GM19395 (cell line): Measurements from ENCODE around the gene PAGE4.
A peak's percentile ranks its signal among the peaks of the same experiment; 100 is the strongest.

Source experiments
- ATAC-seq: cut with Tn5 transposase; IDR thresholded peaks from one replicate; pipeline ENCODE4 v1.9.1; 2021; ENCODE audit warnings: mild to moderate bottlenecking, moderate library complexity; ENCODE audit not compliant: unreplicated experiment

PAGE4 gene, protein sequence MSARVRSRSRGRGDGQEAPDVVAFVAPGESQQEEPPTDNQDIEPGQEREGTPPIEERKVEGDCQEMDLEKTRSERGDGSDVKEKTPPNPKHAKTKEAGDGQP

DNA sequence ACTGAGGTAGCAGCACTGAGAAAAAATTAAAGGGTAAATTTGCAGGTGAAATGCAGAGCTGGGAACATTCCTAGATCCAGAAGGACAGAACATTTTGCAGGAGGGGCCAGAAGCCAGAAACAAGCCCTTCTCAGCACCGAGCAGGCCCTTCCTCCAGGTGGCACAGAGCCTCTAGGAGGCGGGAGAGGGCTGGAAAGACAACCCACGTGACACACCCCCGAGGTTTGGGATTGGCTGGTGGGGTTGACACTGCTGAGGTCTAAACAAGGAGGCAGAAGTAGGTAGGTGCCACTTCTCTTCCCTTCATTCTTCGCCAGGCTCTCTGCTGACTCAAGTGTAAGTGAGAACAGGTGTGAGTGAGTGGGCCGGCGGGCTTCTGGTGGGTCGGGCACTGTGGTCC lies at the start of gene PAGE4:
Gene PAGE4 (plus strand): TSS at position 288 of the 400 bp plus-strand sequence. CDS start 1,126 bp downstream, outside the sequence.
- ATAC-seq = no peak

DNA sequence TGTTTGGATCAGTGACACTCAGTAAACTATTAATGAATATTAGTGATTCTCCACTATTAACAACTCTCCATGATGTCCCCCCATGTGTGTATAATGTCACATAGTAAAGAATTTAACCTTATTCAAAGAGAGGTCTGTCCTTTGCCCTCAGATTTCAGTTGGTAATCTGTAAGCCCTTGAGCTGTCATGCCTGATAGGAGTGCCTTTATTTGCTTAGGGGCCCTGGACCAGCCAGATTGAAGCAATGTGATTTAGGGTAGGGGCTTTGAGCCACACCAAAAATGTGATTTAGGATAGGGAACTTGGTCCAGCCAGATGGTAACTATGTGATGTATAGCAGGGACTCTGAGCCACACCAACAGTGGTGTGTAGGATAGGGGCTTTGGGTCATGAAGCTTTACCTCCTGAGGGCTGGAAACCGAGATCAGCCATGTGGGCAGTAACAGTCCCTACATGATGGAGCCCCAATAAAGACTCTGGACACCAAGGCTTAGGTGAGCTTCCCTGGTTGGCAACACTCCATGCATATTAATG lies 44.3 kb upstream of the PAGE4 start:
- no peak for ATAC-seq

DNA sequence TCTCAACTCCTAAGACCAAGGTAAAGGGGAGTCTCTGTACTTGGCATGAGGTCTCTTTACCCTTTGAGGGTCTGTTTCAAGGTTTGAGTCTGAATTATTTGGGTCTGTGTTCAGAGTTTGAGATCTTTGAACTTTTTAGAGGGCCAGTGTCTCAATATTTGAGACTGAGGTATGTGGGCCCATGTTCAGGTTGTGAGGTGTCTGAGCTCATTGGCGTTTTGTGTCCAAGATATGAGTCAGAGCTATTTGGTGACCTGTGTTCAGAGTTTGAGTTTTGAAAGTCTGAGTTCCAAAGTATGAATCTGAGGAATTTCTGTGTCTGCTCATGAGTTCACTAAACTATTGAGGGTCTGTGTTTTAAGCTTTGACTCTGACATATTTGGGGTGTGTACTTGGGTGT lies 36.7 kb upstream of the PAGE4 start:
- ATAC-seq = no peak

DNA sequence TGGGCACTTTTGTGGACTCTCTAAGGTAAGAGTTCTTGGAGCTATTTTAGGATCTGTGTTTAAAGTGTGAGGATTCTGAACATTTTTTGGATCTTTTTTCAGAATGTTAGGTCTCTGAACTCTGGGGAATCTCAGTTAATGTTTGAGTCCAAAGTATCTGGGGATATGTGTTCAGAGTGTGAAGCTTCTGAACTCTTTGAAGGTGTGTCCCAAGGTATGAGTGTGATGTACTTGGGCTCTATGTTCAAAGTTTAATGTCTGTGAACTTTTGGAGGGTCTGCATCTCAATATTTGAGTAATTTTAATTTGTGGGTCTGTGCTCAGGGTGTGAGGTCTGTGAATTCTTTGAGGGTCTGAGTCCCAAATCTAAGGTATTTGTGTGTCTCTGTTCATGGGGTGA lies 35.4 kb upstream of the PAGE4 start:
- no peak for ATAC-seq

DNA sequence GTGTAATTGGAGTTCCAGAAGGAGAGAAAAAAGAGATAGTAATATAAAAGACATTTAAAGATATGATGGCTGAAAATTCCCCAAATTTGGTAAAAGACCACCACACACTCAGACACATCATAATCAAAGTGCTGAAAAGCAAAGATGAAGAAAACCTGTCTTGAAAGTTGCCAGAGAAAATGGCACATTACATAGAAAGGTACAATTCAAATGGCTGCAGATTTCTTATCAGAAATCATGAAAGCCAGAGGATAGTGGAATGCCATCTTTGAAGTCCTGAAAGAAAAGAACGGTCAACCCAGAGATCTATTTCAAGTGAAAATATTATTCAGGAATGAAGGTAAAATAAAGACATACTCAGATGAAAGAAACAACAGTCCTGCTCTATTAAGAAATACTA lies 29.3 kb upstream of the PAGE4 start:
- no peak for ATAC-seq

DNA sequence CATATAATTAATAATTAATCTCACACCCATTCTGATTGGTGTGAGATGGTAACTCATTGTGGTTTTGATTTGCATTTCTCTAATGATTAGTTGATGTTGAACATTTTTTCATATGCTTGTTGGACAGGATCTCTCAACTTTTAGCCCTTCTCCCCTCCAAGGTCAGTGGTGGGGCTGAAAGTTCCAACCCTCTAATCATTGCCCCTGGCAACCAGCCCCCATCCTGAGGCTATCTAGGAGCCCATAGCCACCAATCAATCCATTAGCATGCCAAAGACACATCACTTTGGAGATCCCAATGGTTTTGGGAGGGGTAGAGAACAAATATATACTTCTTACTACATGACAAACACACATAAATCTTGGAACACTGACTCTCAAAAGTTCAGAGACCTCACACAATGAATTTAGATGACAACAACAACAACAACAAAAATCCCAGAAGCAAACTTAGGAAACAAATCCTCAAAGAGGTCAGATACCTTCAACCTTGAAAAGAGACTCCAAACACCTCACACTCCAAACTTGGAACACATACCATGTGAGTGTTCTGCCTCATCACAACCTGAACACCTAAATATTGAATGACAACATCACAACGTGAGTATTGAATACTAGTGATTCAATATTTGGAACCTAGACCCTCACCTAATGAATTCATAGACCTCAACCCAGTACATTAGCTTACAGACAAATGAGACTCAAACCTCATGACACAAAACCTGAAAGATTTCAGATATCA lies 19.0 kb upstream of the PAGE4 start:
- no peak for ATAC-seq

DNA sequence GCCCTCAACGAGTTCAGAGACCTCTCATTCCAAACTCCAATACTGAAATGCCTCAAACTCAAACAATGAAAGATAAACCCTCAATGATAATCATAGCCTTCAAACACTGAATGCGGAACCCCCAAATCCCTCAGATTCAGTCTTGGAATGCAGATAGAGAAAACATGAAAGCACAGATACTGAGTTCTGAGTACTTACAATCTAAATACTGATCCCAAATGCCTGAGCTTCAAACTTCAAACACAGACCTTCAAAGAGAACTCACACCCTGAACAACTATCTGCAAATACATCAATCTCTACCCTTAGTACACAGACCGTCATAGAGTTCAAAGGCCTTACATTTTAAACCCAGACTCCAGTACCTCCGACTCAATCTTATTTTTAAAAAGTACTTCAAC lies 16.9 kb upstream of the PAGE4 start:
- ATAC-seq = no peak

DNA sequence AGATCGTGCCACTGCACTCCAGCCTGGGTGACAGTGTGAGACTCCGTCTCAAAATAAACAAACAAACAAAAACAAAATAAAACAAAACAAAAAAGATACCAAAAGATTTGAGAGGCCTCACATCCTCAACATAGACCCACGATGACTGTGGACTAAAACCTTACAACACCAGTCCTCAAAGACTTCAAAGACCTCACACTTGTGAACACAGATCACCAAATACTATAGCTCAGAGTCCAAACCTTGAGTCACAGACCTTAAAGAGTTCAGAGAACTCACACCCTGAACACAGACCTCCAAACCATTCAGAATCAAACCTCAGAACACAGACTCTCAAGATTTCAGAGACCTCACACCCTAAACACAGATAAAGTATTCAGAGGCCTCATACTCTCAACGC lies 12.7 kb upstream of the PAGE4 start:
- no peak for ATAC-seq

DNA sequence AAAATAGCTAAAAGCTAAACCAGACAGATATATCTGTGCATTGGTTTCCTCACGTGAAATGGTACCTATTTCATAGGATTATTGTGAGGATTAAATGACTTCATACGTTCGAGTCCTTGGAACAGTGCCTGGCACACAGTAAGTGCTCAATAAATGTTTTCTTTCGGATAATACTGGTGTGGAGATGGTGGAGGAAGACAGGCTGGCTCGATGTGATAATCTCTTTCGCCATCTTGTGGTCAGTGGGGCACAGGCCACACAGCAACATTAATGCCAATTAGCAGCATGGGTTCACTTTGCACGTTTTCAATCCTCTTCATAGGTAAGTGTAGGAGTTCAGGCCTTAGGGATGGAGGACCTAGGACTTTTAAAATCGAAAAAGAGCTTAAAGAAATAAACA lies 9.3 kb downstream of the PAGE4 start:
- ATAC-seq = peak; percentile 69

DNA sequence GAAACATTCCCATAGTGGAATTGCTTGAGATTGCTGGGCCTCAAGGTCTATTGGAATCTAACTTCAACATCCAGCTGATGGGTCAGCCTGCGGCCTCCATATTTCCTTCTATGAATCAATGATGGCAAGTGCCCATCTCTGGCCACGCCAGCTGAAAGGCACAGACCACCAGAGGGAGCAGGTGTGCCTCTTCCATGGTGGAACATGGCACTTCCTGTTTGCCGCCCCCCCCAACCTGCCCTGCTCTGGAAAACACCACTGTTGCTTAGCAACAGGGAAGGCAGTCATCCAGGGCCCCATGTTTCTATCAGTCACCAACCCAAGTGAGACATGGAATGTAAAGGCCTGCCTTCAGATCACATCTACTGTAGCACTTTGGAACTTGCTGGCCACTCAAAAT lies 11.6 kb downstream of the PAGE4 start:
- no peak for ATAC-seq

DNA sequence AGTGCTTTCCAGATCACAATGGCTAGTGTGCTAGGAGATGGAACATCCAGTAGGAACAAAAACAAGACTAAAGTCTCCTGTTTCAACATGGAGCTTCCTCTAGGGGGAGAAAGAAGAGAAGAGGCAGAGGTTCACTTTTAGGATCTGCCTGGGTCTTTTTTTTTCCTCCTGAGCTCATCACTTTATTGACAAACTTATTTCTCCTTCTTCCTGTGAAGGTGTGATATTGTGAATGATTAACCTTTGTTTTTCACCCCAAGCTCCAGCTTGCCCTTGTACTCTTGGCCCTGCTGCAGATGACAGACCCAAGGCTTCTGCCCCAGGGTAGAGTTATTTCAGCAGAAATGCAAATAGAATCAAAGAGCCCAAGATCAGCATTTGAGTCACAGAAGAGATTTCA lies 13.5 kb downstream of the PAGE4 start:
- no peak for ATAC-seq

DNA sequence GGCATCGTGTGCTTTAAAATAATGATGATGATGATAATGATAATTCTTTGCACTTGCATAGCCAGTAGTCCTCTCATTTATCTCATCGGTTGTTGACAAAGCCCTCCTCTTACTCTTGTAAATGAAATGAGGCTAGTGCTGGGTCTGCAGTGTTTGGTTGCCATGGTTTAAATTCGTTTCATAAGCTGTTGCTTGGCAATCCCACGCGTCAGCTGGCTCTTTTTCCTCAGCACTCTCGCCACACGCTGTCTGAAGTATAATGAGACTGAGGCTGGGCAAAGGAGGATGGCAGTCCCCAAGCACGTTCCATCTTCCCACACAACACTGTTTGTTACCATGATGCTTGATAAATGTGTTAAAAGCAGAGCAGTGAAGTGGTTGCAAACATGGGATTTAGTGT lies 15.5 kb downstream of the PAGE4 start:
- no peak for ATAC-seq

DNA sequence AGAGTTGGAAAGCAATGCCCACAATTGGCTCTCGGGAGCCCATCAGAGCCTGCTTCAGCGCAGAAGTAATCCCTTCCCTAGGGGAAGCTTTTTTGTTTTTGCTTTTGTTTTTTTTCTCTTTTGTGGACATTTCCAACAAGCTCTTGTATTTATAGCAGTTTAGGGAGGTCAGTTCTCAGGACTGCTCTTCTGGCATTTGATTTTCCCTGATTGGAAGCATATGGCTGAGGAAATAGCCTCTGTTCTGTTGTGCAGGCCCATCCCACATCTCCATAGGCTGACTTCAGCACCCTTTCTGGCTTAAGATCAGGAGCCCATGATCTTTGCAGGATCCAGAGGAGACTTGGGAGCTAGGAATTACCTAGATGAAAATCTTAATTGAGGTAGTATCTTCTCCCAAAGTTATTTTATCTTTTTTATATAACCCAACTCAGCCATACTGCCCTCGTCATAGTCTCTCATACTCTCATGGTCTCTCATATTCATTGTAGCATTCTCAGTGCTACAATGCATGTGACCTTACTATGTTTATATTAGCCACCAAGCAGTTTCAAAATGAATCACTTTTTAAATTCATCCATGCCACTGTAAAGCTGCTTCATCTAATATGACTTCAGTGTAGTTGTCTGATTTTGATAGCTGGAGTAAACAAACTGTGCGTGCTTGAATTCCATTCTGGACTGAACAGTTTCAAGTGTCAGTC lies 16.7 kb downstream of the PAGE4 start:
- ATAC-seq = peak; percentile 53

DNA sequence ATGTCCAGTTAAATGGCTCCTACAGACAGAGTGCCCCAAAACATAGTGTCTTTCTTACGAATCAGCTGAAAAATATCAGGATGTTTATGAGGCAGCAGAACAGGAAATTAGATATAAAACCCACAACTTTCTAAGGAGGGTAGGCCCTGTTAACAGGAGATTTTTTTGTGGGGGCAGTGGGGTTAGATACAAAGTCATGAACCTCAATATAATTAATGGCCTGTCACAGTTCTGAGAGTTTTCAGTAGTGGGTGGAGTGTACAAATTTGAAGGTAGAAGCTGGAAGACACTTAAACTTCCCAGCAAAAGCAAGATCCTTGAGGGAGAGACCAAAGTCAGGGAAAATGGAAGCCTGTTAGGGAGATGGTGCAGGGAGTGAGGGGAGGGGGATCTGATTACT lies 17.4 kb downstream of the PAGE4 start:
- ATAC-seq = no peak

DNA sequence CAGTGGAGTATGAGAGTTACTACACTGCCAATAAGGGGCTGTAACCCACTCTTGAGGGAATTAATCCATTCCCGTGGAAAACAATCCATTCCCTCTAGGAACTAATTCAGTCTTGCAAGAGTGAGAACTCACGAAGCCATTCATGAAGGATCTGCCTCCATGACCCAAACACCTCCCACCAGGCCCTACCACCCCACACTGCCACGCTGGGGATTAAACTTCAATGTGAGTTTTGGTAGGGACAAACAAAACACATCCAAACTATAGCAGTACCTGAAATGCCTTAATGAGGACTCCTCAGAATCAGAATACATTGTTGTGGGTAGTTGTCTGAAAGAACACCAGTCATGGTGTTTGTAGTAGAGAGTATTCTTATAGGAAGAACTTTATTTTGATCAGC lies 19.2 kb downstream of the PAGE4 start:
- no peak for ATAC-seq

DNA sequence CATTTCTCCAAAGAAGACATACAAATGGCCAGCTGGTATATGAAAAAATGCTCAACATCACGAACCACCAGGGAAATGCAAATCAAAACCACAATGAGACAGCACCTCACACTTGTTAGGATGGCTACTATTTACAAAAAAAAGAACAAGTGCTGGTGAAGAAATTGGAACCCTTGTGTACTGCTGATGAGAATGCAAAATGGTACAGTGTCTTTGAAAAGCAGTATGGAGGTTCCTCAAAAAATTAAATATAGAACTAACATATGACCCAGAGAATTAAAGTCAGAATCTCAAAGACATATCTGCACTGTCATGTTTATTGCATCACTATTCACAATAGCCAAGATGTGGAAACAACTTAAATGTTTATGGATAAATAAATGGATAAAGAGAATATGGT lies 20.9 kb downstream of the PAGE4 start:
- no peak for ATAC-seq

DNA sequence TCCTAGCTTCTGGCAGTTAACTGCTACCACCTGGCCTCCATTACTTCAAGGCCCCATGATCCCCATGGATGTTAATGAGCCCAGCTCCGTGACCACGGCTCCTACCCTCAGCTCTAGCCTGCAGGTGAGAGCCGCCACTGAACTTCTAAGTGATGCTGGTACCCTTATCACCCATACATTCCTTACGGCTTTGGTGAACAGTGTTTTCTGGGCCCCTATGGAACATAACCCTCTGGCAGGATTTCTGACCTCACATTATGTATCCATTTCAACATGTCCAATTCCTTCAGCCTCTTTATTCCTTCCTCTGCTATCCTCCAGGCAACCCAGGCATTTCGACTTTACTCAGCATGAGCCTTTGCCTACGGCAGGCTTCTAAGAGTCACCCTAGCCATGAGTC lies 24.6 kb downstream of the PAGE4 start:
- ATAC-seq = no peak

DNA sequence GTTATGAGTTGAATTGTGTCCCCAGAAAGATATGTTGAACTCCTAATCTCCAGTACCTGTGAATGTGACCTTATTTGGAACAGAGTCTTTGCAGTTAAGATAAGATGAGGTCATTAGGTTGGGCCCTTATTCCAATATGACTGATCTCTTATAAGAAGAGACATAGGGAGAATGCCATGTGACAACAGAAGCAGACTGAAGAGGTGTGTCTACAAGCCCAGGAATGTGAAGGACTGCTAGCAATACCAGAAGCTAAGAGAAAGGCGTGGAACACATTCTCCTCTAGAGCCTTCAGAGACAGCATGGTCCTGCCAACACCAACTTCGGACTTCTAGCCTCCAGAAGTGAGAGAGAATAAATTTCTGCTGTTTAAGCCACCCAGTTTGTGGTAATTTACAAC lies 27.7 kb downstream of the PAGE4 start:
- no peak for ATAC-seq

DNA sequence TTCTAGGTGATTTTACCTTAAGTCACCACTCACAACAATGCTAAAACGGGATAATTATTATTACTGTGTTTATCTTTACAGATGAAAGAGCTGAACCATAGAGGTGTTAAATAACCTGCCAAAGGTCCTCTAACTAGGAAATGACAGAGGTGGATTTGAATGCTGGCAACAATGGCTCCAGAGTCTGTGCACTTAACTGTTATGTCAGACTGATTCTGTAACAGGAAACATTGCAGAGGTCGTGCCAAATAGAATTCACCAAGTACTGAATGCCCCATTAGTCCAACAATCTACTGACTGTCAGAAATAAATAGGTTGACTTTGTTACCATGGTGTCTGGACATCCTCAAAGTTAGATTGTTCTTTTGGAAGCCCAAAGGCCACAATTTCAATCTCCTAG lies 29.2 kb downstream of the PAGE4 start:
- ATAC-seq = no peak

DNA sequence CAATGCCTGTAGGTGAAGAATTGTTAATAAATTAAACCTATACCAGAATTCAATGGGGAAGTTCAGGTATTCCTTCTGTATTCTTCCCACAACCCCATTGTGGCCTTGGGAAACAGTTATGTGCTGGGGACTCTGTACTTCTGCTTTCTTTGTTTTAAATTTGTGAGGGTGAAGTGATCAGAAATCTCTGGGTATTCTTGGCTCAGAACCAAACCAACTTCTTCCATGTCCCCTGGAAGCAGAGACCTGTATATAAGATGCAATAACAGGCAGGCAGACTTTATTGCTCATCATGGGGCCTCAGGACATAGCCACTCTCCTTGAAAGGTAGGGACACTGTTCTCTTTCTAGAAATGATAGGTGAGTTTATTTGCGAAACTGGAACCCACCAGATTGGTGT lies 30.4 kb downstream of the PAGE4 start:
- ATAC-seq = no peak

DNA sequence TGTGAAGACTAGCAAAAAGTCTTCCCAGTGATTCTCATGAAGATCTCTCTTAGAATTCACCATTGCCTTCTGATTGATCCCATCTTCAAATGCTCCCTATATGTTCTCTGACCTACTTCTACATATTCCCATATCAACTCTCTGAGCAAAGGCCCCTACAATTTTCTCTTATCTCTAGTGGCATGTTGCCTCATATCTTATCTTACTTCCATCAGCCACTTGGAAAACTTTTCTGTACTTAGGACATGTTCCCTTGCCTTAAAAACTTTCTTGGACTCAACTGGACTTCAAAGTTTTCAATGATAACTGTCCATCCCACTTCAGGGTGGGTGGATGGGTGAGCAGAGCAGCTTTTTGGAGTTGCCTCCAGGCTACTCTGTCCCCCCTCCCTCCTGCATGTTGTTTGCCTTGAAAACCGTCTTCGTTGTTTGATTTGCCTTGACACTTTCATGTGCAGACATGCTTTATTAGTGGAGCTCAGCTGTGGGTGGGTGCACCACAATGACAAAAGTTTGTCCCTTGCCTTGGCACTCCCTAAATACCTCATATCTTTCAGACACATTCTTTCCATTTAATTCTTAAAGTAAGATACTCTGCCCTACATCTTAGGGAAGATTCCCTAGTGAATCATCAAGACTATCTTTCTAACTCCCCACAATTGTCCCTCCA lies 31.9 kb downstream of the PAGE4 start:
- no peak for ATAC-seq

DNA sequence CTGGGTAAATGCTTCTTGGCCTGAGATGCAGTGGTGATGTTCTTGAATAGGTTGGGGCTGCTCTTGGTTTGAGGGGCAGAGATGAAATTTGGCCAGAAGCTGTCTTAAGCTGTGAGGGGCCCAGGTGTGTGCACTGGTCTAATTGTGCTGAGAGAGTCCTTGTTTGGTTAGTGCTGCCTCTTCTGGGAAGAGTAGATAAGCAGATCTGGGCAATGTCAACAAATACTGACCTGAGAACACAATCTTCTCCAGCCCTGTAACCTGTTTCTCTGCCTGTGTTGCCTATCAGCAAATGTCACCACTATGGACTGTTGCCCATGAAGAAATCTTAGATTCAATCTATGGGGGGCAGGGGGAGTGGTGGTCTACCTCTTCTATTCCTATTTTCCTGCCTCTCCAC lies 33.0 kb downstream of the PAGE4 start:
- ATAC-seq = no peak
